Upper lobe of left lung (tissue), 4 donors: ENCODE measurements around the gene MYBBP1A.

Experiments
- POLR2A ChIP-seq, 4 donors: fragments of 450-650 bp; IDR thresholded peaks; one replicate each; pipeline ENCODE4 v1.5.1; 2016 to 2017; ENCODE audit warnings: antibody characterized with exemption in 4 of 4, mild to moderate bottlenecking in 2 of 4
- POLR2AphosphoS5 ChIP-seq, 2 donors: sonication (generic); formaldehyde crosslinking; IDR thresholded peaks; one replicate each; pipeline ENCODE4 v1.5.1; 2017; ENCODE audit warnings: antibody characterized with exemption in 2 of 2
- TF ChIP-seq, protein P1 (sequence below), 6 experiments: fragments of 450-650 bp in 4 of 6; fragments of 200-600 bp in 2 of 6; sonication (generic) in 2 of 6; IDR thresholded peaks; one replicate each; pipeline ENCODE4 v1.5.1; 2016 to 2019; ENCODE audit warnings: antibody characterized with exemption in 6 of 6

DNA sequence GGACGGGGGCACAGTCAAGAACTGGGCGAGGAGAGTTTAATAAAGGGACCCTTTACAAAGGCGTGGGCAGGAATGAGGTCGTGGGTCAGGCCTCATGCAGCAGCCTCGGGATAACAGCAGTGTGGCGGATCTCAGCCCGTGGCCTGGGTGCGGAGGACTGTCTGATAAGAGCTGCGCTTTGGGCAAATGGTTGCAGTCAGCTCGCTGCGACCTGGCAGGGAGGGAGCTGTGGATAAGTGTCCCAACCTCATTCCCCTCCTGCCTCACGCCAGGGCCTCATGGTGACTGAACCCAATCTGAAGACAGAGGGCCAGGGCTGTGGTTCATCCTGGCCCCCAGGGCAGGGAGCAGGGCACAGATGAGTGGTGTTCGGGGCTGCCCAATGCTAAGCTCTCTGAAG lies 42.8 kb upstream of the MYBBP1A start:
- TF ChIP-seq, protein P1, sequence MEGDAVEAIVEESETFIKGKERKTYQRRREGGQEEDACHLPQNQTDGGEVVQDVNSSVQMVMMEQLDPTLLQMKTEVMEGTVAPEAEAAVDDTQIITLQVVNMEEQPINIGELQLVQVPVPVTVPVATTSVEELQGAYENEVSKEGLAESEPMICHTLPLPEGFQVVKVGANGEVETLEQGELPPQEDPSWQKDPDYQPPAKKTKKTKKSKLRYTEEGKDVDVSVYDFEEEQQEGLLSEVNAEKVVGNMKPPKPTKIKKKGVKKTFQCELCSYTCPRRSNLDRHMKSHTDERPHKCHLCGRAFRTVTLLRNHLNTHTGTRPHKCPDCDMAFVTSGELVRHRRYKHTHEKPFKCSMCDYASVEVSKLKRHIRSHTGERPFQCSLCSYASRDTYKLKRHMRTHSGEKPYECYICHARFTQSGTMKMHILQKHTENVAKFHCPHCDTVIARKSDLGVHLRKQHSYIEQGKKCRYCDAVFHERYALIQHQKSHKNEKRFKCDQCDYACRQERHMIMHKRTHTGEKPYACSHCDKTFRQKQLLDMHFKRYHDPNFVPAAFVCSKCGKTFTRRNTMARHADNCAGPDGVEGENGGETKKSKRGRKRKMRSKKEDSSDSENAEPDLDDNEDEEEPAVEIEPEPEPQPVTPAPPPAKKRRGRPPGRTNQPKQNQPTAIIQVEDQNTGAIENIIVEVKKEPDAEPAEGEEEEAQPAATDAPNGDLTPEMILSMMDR (IDR thresholded peaks at IDR 0.05) = no peak
- no peak for TF ChIP-seq POLR2AphosphoS5 (IDR thresholded peaks at IDR 0.05)
- no peak for TF ChIP-seq POLR2A (IDR thresholded peaks at IDR 0.05)
